Measurements from ENCODE around the gene C2orf68. TPM values are rescaled to one million over a fixed set of nuclear protein-coding genes. Genes with fewer than 3 reads are reported as not detected.
A peak's percentile ranks its signal among the peaks of the same experiment; 100 is the strongest.

The C2orf68 gene
- total RNA-seq, 1 experiment from 2014 or later: 69.6 TPM

DNA sequence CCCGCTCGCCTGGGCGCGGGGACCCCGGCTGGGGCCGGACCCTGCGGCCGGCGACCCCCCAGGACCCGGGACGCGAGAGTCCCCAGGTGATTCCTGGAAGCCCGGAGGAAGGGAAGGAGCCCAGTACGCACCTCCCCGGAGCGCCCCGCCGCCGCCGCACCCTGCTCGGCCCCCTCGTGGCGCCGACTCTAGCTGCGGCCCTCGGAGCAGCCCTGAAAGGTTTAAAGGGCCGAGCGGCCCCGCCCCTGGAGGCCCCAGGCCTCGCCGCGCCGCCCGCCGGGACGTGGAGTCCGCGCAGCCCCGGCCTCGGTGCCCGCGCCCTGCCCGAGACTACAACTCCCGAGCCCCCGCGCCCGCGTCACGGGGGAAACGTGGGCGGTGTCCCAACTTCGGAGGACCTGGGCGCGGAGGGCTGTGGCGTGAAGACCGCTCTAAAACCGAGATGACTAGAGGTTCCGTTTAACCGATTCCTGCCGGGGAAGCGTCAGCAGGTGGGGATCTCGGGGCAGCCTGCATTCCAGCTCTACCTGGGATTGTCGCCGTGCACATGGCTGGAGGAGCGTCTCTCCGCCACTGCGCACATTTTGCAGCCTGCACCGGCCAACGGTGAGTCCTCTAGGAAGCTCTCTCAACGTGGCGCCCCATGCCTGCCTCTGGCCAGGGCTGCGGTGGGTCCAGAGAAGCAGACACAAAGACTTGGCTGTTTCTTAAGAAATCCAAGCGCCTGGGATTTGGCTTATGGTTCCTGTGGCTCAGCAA is 9.2 kb downstream of the C2orf68 start, which contains the start of gene TMEM150A (continued):
- TF ChIP-seq E2F1 (CRISPR knock-in tag; IDR thresholded peaks at IDR 0.05): no peak
- TF ChIP-seq, protein P1, sequence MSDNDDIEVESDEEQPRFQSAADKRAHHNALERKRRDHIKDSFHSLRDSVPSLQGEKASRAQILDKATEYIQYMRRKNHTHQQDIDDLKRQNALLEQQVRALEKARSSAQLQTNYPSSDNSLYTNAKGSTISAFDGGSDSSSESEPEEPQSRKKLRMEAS (CRISPR knock-in tag; IDR thresholded peaks at IDR 0.05): peak; percentile 68
- TF ChIP-seq ETV6 (CRISPR knock-in tag; IDR thresholded peaks at IDR 0.05): peak; percentile 38
- no peak for TF ChIP-seq ATF2 (CRISPR knock-in tag; IDR thresholded peaks at IDR 0.05; ENCODE audit: borderline replicate concordance, low read depth)

DNA sequence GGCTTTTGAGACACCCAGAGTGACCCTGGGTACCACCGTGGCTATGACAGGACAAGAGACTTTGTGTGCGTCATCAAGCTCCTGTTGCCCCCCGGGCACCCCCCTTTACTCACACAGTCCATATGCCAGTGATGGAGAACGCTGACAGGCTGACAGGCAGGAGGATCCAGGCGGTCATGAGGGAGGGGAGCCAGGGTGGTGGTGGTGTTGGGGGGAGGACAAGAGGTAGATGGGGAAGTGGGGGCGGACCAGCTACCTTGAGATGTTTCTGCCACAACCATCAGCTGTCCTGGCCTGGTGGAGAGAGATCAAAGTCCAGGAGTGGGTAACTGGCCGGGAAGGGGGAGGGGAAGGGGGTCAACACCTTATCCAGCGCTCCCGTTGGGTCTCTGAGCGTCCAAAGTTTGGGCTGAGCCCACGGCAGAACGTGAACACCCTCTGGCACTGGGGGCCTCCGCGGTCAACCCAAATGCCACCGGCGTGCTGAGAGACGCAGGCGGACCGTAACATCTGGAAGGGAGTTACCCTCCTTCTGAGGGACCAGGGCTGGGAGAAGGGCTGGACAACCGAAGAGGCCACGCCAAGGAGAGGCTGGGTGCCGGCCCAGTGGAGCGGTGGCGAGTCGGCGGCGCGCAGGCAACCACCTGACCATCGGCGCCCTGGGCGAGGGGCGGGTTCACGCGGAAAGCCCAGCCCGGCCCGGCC is 9.9 kb downstream of the C2orf68 start:
- Mint-ChIP-seq H3K9me3 (no peaks in the 10 kb centered on the region), H3K27me3 (ENCODE audit: low read depth) (no peaks in the 10 kb centered on the region), H3K4me1 (peaks cover 18% of the 10 kb centered on the region), H3K36me3 (peaks cover 13% of the 10 kb centered on the region; the same call in 1 of the 2 replicates), H3K4me3 (peak overlapping the region; percentile 86), H3K27ac (0 out of 2 replicates have a peak overlapping the region, but pooled peaks have one; percentile 15)
- ChIA-PET CTCF (interaction anchor here (1.6 to 2.0 kb wide), 2 partner anchors 10 to 36 kb away, joined by 7 to 11 read pairs; partner anchors contain the start of gene C2orf68), POLR2A (interaction anchor here (1.0 to 1.4 kb wide), 2 partner anchors 10 to 63 kb away, joined by 6 read pairs; partner anchors contain the start of genes C2orf68 and MAT2A)
- TF ChIP-seq ZNF425 (CRISPR knock-in tag; conservative IDR thresholded peaks at IDR 0.05) (no peak), RELA (CRISPR knock-in tag; IDR thresholded peaks at IDR 0.05; ENCODE audit: borderline replicate concordance) (peak; percentile 66; the same call in 1 of the 2 replicates), NFYB (CRISPR knock-in tag; conservative IDR thresholded peaks at IDR 0.05; ENCODE audit: low read depth) (peak; percentile 10; the same call in 1 of the 2 replicates), NFE2L1 (CRISPR knock-in tag; IDR thresholded peaks at IDR 0.05) (0 out of 2 replicates have a peak, but pooled peaks have one; percentile 31), PRRX2 (CRISPR knock-in tag; IDR thresholded peaks at IDR 0.05) (no peak), TCF7 (CRISPR knock-in tag; IDR thresholded peaks at IDR 0.05; ENCODE audit: low read depth) (0 out of 2 replicates have a peak, but pooled peaks have one; percentile 29), CBFB (CRISPR knock-in tag; IDR thresholded peaks at IDR 0.05; ENCODE audit: low read depth) (no peak), KAT7 (CRISPR knock-in tag; IDR thresholded peaks at IDR 0.05; ENCODE audit: borderline replicate concordance) (0 out of 2 replicates have a peak, but pooled peaks have one; percentile 76), AFF4 (CRISPR knock-in tag; IDR thresholded peaks at IDR 0.05; ENCODE audit: borderline replicate concordance) (no peak)
- TF ChIP-seq, protein P2, sequence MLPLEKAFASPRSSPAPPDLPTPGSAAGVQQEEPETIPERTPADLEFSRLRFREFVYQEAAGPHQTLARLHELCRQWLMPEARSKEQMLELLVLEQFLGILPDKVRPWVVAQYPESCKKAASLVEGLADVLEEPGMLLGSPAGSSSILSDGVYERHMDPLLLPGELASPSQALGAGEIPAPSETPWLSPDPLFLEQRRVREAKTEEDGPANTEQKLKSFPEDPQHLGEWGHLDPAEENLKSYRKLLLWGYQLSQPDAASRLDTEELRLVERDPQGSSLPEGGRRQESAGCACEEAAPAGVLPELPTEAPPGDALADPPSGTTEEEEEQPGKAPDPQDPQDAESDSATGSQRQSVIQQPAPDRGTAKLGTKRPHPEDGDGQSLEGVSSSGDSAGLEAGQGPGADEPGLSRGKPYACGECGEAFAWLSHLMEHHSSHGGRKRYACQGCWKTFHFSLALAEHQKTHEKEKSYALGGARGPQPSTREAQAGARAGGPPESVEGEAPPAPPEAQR (CRISPR knock-in tag; IDR thresholded peaks at IDR 0.05): no peak
- TF ChIP-seq, protein P3, sequence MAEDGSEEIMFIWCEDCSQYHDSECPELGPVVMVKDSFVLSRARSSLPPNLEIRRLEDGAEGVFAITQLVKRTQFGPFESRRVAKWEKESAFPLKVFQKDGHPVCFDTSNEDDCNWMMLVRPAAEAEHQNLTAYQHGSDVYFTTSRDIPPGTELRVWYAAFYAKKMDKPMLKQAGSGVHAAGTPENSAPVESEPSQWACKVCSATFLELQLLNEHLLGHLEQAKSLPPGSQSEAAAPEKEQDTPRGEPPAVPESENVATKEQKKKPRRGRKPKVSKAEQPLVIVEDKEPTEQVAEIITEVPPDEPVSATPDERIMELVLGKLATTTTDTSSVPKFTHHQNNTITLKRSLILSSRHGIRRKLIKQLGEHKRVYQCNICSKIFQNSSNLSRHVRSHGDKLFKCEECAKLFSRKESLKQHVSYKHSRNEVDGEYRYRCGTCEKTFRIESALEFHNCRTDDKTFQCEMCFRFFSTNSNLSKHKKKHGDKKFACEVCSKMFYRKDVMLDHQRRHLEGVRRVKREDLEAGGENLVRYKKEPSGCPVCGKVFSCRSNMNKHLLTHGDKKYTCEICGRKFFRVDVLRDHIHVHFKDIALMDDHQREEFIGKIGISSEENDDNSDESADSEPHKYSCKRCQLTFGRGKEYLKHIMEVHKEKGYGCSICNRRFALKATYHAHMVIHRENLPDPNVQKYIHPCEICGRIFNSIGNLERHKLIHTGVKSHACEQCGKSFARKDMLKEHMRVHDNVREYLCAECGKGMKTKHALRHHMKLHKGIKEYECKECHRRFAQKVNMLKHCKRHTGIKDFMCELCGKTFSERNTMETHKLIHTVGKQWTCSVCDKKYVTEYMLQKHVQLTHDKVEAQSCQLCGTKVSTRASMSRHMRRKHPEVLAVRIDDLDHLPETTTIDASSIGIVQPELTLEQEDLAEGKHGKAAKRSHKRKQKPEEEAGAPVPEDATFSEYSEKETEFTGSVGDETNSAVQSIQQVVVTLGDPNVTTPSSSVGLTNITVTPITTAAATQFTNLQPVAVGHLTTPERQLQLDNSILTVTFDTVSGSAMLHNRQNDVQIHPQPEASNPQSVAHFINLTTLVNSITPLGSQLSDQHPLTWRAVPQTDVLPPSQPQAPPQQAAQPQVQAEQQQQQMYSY (CRISPR knock-in tag; IDR thresholded peaks at IDR 0.05): peak; percentile 59
- ATAC-seq: peak; percentile 40
- peak; percentile 58 for DNase-seq (ENCODE audit: low spot score)

All from WTC11 (cell line).